ENCODE results near the gene ARHGAP9.
A peak's percentile ranks its signal among the peaks of the same experiment; 100 is the strongest.

ARHGAP9 gene

DNA sequence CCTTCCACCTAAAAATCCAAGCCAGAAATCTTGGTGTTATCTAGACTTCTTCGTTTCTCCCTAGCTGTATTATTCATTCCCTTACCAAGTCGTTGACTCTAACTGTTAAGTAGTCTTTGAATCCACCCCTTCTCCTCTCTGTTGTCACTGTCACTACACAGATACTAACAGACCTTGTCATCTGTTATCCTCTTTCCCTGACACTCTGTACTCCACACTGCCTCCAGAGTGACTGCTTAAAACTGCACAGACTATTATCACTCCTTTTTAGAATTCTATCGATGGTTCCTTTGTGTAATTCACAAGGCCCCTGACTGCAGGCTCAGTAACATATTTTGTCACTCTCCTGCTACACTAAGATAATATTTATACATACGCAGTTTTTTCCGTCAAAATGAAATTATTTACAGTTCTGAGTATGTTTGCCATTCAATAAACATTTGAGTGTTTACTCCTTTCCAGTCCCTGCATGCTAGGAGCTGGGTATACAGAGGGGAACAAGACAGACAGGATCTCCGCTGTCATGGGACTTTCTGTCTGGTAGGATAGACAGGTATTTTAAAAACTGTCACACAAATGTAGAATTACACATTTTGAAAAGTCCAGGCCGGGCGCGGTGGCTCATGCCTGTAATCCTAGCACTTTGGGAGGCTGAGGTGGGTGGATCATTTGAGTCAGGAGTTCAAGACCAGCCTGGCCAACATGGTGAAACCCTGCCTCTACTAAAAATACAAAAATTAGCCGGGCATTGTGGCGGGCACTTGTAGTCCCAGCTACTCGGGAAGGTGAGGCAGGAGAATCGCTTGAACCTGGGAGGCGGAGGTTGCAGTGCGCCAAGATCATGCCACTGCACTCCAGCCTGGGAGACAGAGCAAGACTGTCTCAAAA lies 12.0 kb upstream of the ARHGAP9 start:
- DNase-seq, result no peak

DNA sequence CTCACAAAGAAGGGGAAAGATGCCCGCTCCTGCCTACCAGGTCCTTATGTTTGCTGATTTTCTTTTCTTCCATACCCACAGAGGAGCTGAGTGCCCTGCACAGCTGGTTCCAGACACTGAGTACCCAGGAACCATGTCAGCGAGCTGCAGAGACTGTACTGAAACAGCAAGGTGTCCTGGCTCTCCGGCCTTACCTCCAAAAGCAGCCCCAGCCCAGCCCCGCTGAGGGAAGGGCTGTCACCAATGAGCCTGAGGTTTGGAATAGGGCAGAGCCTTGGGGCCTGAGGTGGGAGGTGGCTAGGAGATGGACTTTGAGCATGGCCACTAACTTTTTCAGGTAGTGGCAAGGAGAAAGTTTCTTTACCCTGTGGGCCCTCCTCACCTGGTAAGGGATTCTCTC lies 10.5 kb upstream of the ARHGAP9 start:
- no peak for DNase-seq

DNA sequence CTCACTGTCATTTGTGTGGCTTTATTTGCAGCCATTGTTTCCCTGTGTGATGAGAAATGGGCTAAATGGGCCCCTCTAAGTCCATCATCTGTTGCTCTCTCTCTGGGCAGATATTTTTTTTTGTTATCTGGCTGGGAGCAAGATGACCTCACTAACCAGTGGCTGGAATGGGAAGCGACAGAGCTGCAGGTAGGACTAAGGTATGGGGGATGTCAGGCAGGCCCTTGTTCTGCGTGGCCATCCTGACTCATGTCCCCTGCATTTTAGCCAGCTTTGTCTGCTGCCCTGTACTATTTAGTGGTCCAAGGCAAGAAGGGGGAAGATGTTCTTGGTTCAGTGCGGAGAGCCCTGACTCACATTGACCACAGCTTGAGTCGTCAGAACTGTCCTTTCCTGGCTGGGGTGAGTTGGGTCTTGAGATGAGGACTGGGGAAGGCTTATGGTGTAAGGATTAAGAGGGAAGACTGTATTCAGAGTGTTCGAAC lies 9.5 kb upstream of the ARHGAP9 start:
- no peak for DNase-seq

DNA sequence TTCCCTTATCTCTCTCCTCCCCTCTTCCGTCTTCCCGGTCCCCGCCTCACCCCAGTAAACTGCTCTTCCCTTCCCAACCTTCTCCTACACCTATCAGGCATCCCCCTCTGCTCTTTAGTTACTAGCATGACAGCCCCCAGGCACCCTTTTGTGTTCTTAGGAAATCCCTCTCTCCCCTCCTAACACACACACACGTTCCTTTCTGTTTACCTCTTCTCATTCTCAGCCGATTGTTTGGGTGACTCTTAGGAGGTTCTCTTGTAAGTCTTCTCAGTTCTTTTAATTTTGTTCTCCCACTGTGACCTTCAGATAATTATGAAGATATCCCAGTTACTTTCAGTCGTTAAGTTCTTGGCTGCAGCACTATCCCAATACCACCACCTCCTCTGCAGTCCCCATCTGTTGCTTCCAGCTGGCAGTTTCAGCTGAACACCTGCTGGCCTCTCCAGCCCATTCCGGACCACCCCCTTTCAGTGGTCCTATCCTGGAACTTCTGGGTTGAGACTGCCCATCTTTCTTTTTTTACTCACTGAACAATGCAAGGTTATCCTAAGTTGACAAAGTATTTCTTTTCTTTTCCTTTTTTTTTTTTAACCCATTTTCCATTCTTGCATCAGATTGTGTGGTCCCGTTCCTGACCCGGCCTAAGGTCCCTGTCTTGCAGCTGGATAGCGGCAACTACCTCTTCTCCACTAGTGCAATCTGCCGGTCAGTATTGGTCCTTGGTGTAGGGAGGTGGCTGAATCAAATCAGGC lies 8.9 kb upstream of the ARHGAP9 start:
- DNase-seq, result no peak

DNA sequence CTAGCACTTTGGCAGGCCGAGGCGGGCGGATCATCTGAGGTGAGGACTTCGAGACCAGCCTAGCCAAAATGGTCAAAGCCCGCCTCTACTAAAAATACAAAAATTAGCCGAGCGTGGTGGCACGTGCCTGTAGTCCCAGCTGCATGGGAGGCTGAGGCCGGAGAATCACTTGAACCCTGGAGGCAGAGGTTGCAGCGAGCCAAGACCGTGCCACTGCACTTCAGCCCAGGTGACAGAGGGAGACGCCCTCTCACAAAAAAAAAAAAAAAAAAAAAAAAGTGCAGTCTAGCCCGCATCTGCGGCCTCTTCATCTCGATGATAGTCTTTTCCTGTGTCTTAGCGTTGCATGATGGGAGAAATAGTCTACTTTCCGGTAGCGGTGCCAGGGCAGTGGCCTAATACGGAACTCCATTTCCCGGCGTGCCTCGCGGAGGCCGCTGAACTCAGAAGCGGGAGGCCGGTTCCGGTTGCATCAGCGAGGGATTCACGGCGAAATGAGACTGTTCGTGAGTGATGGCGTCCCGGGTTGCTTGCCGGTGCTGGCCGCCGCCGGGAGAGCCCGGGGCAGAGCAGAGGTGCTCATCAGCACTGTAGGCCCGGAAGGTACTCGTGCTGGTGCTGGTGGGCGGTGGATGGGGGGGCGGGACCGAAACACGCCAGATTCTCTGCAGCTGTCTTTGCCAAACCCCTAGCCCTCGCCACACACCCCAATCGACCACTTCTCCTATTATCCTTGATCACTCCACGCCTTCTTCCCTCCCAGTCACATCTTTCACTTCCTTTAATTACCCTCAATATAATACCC lies 8.1 kb upstream of the ARHGAP9 start, which contains the start of gene MARS1:
Gene MARS1, plus strand, starts transcription at position 472 of the 805 bp plus-strand sequence. Its CDS starts 23 bp downstream, at position 495.
- peak; percentile 100 for DNase-seq

DNA sequence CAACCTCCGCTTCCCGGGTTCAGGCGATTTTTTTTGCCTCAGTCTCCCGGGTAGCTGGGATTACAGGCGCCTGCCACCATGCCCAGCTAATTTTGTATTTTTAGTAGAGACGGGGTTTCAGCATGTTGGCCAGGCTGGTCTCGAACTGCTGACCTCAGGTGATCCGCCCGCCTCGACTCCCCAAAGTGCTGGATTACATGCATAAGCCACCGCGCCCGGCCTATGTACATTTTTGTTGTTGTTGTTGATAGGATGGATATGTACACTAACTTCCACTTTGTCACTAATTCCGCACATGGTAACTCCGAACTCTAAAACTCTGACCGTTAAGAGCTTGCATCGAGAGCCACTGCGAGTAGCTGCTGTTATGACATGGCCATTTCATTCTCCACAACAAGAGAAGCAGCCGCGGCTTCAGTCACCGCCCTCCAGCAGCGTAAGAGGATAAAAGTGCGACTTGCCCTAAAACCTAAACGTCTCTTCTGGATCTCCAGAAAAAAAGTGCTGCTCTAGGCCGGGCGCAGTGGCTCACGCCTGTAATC lies 7.5 kb upstream of the ARHGAP9 start:
- DNase-seq, result no peak

DNA sequence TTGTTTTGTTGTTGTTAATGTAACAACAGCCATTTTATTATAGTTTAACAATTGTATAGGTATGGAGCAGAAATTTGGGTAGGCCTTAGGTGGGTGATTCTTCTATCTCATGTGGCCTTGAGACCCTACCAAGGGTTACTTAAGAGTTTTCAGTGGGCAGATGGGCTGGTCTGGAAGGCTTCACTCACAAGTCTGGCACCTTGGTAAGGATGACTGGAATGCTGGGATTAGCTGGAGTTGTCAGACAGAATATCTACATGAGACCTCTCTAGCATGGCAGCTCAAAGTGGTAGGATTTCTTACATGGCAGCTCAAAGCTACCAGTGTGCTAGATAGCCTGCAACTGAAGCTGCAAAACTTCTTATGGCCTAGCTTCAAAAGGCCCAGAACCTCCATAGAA lies 6.0 kb upstream of the ARHGAP9 start:
- no peak for DNase-seq

DNA sequence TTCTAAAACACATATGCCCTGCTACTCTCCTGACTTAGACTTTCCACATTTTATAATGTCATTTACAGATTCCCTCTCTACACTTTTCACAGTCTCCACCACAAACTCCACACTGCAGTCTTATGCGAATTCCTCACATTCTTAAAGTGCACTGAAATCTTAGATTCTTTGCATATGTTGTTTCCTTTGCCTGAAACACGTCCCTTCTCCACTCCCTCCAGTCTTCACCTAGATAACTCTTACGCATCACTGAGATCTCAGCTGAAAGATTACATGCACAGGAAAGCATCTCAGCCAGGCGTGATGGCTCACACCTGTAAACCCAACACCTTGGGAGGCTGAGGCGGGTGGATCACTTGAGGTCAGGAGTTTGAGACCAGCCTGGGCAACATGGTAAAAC lies 3.8 kb upstream of the ARHGAP9 start:
- DNase-seq, result no peak

DNA sequence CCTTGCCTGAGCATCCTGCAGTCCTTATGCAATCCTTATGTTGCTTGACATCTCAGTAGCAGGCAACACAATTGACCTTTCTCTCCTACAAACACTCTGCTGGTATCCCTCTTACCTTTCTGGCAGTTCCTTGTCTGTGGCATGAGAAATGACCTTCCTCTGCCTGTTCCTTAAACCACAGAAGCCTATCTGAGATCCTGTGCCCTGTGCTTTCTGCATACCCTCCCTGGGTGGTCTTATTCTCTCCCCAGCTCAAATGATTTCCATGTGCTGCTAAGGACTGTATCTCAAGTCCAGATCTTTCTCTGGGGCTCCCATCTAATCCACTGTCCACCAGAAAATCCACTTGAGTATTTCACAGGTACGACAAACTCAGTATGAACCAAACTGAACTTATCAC lies 2.0 kb upstream of the ARHGAP9 start:
- DNase-seq, result no peak

DNA sequence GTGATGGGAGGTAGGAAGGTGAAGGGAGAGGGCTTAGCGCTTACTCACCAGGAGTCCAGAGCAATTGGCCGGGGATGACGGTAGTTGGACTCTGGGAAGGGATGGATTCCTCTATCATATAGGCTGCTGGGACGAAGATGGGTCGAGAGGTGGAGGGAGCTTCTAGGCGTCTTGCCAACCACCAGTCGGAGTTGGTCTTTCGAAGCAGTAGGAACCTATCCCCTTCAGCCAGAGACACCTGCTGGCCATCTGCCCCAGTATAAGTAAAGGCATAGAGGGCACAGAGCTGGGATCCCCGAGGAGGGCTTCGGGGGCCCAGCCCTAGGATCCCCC lies 657 bp downstream of the ARHGAP9 start:
- DNase-seq, result no peak

DNA sequence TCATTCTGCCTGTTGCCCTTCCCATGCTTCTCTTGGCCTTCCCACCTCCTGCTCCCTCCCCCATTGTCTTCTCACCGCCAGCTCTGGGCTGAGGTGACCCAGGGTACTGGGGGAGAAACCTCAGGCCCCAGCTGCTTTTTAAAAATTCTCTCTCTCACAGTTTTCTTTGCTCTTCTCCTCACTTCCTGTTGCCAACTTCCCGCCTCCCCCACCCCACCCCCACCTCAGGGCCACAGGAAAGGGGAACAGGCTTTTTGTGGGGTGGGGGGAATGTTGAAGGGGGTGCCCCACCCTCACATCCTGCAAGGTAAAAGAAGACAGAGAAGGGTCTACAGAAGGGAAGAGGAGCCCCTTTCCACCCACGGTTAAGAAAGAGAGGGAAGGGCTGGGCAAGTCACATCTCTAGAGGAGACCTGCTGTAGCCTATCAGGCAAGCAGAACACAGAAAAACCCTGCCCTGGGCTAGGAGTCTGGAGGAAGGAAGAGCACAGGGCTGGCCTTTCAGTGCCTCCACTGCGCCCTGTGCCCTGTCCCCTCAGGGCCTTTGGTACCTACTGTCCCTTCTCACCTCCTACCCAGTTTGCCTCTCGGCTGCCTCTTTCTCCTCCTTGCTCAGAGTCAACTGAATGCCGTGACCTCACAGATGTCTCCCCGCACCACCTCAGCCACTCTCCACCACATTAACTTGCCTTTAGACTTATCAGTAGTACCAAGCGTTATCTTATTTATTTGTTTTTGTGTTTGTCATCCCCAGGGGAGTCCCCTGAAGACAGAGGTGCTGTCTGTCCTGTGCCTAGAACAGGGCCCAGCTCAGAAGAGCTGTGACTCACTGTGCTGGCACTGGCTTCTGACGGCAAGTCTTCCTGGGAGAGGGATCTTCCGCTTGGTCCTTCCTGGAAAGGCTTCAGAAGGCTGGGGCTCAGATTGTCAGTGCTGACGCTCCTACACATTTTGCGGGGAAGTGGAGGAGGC lies 1.7 kb downstream of the ARHGAP9 start:
- no peak for DNase-seq

DNA sequence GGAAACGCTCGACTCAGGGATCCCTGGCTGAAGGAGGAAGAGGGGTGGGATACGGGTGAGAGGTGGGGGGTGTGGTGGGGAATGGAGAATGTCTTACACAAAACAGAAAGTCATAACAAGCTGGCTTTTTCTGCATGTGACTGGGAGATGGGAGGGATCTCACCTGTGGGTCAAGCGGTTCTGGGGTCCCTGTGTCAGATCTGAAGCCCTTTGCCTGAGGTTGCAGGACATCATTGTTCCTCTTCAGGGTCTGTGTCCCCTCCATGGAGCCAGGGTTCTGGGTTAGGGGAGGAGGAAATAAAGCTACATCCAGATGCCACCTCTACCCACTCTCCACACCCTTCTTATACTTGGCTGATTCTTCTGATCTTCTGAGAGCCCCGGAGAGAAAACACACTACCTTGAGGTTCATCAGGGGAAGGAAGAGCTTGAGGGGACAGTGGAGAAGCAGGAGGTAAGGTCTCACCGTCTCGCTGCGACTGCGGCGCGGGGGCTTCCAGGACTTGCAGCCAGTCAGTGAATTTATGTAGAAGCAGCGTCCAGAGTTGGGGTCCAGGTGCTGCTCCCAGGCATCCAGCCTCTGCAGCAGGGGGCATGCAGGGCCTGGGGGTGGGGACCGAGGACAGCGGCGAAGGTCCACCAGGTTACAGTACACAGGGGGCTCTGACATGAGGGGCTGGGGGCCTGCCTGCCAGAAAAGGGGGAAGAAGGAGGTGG lies 2.5 kb downstream of the ARHGAP9 start:
- no peak for DNase-seq

DNA sequence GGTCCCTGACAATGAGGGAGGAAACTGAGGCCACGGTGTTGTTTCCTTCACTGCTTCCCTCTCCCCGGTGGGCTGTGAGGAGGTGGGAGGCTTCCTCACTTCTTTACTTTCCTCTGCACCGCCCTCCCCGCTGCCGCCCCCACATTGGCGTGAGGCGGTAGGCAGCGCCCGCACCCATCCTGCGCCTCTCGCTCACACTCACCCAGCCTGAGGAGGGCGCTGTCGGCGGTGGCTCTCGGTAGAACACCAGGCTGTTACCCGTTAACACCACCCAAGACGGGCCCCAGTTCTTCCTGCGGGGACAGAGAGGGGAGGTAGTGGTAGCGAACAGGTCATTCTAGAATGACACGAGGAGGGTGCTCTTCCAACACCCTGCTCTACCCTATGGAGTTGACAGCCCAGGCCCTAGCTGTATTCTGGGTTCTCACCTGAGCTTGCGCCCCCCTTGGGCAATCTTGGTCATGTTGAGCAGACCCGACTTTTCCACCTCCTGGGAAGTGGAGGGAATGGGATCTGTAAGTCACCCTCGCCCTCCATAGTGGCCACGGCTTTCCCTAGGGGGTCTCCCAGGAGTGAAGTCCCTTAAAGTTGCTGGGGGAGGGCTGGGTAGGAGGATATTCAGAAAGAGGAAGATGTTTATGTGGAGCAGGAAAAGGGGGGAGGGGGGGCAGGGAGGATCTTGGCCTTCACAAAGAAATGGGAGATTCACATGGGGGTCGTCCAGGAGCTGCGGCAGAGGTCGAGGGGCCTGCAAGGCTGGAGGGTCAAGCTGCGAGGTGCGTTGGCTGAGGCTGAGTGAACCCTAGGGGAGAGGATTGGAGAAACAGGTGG lies 3.3 kb downstream of the ARHGAP9 start:
- DNase-seq, result no peak

DNA sequence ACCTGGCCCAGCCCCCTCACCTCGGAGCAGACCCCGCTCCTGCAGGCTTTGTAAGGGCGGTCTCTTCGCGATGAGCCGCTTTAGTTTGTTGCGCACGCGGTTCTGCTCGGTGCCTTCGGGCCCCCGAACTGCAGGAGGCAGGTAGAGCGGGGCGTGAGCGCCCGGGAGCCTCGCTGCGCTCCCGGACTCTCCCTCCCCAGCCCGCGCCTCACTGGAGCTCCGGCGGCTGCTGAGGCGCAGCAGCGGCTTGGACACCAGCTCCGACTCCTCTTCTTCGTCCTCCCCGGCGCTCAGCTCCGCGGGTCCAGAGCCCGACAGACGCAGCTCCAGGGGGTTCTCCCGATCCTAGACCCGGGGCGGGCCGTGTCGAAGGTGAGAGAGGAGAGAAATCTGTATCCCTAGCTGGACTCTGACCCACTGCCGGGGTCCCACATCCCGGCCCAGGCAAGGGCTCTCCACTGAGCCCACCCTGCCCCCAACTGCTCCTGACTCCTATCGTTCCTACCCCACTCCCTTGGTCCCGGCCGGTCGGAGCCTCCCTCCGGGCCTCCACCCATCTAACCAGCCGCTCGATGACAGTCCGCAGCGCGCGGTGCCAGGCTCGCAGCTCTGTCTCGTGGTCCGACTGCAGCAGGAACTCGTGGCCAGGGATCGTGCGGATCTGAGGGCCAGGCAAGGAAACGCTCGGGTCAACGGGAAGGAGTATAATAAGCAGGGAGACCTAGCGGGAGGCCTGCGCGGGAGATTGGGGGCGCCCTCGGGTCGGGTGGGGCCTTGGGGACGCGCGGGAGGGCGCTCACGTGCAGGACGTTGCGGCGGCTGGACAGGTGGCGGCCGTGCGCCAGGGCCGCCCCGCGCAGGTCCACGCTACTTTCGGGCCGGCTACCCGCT lies 4.2 kb downstream of the ARHGAP9 start:
- DNase-seq, result no peak

DNA sequence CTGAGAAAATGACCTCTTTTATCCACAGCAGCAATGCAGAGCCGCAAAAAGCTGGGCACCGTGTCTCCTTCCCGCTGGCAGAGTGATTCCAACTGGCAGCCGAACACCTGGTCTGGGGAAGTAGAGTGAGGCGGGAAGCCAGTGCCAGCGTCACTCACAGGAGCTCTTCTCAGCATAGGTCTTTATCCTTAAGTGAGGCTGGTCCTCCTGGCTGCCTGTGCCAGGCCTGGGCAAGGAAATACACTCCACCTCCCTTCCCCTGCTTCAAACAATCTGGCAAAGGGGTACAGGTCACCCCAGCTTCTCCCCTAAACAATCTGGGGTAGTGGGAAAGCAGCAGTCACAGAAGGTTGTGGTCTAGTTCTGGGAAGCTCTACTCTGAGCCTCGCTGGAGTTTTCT lies 4.8 kb downstream of the ARHGAP9 start:
- no peak for DNase-seq

DNA sequence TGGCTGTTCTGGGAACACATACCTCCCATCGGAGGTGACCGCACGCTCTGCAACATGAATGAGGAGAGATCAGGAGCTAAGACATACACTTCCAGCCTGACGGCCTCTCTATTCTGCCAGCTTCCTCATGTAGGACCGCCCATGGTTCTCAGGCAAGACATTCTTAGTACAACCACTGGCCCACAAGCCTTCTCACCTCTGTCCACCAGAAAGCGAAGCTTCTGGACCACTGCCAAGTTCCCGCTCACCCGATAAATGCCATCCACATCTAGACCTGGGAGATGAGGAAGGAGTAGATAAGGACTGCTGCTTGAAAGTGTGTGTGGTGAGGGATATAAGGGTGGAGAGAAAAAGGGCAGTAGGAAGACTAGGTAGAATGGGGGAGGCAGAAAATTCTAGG lies 5.2 kb downstream of the ARHGAP9 start:
- DNase-seq, result no peak

DNA sequence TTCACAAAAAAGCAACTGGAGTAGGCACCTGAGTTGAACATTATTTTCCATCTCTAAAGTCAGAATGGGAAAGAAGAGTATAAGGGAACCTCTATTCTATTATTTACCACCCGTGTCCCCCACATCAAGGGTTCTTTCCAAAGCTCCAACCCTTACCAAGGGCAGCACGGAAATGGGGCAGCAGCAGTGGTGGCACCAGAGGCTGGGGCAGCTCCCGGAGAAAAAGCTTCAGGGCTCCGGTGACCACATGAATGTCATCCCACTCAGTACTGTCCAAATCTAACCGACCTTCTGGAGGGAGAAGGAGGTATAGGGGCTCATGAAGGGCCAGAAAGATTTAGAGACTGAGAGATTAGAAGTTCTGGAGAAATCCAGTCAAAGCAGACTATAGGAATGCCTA lies 5.8 kb downstream of the ARHGAP9 start:
- DNase-seq, result no peak

DNA sequence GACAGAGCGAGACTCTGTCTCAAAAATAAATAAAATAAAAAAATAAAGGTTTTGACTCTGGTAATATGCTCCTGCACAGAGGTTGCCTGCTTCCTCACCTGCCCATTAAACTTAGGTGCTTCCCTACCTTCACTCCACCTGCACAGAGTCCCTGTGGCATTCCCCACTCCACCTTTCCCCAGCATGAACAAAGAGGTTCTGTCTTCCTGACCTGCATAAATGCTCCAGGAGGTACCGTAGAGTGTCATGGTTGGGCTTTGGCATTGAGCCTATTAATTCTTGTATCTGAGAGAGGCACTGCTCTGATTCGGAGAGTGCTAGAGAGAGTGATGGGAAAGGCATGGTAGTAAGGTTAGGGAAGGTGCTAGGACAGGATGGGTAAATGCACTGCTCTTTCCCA lies 6.3 kb downstream of the ARHGAP9 start:
- DNase-seq, result no peak

DNA sequence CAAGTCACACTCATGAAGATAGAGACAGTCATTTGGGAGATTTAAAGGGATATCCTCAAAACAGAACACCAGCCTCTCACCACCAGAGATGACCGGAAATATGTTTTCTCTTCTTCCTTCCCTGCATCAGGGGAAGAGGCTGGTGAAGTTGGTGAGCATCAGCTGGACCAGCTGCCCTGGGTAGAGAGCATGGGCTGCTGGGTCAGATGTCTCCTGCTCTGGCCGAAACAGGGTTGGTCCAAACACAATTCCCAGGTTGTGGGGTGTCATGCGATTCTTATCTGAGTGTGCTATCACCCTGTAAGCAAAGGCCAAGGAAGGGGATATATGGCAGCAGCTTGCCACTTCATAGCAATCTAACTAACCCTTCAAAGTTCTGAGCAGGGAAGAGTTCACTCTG lies 7.3 kb downstream of the ARHGAP9 start:
- no peak for DNase-seq
